GM19395 (cell line): ENCODE measurements around the gene CDKAL1.
"Not testable (repeated sequence)": the region's sequence is repeated elsewhere in the genome, so short reads cannot be mapped to it uniquely, and the experiment has no call there.

Experiments
- ATAC-seq: cut with Tn5 transposase; IDR thresholded peaks from one replicate; pipeline ENCODE4 v1.9.1; 2021; ENCODE audit warnings: mild to moderate bottlenecking, moderate library complexity; ENCODE audit not compliant: unreplicated experiment

CDKAL1 gene

GRCh38 chr6:20827798-20828197 lies 293.5 kb downstream of the CDKAL1 start:
- ATAC-seq: no peak

- no peak for ATAC-seq
Measured at GRCh38 chr6:20830576-20830975, 296.3 kb downstream of the CDKAL1 start.

- ATAC-seq: not testable (repeated sequence)
Measured at GRCh38 chr6:20831251-20831650, 297.0 kb downstream of the CDKAL1 start.

GRCh38 chr6:20833881-20834515 lies 299.7 kb downstream of the CDKAL1 start:
- ATAC-seq: no peak

GRCh38 chr6:20835315-20836010 lies 301.2 kb downstream of the CDKAL1 start:
- ATAC-seq: no peak

- no peak for ATAC-seq
Measured at GRCh38 chr6:20837189-20837588, 302.9 kb downstream of the CDKAL1 start.

GRCh38 chr6:20838113-20838512 lies 303.9 kb downstream of the CDKAL1 start:
- no peak for ATAC-seq

- ATAC-seq: no peak
Measured at GRCh38 chr6:20839630-20840029, 305.4 kb downstream of the CDKAL1 start.

- no peak for ATAC-seq
Measured at GRCh38 chr6:20840675-20841074, 306.4 kb downstream of the CDKAL1 start.

GRCh38 chr6:20841806-20842205 lies 307.5 kb downstream of the CDKAL1 start:
- no peak for ATAC-seq

- ATAC-seq: no peak
Measured at GRCh38 chr6:20845592-20845991, 311.3 kb downstream of the CDKAL1 start.

- ATAC-seq: no peak
Measured at GRCh38 chr6:20846602-20847028, 312.4 kb downstream of the CDKAL1 start.

- no peak for ATAC-seq
Measured at GRCh38 chr6:20847904-20848303, 313.6 kb downstream of the CDKAL1 start.

- no peak for ATAC-seq
Measured at GRCh38 chr6:20850686-20851416, 316.6 kb downstream of the CDKAL1 start.

GRCh38 chr6:20851795-20852194 lies 317.5 kb downstream of the CDKAL1 start:
- ATAC-seq: no peak

GRCh38 chr6:20853828-20854227 lies 319.6 kb downstream of the CDKAL1 start:
- no peak for ATAC-seq

GRCh38 chr6:20856681-20857288 lies 322.5 kb downstream of the CDKAL1 start:
- ATAC-seq: no peak

GRCh38 chr6:20861481-20861880 lies 327.2 kb downstream of the CDKAL1 start:
- ATAC-seq: no peak

- no peak for ATAC-seq
Measured at GRCh38 chr6:20866036-20866435, 331.8 kb downstream of the CDKAL1 start.

GRCh38 chr6:20866935-20867703 lies 332.9 kb downstream of the CDKAL1 start:
- ATAC-seq: no peak
